Forelimb muscle (tissue), 1 donor: ENCODE results near the gene VWA5A. TPM values are rescaled to one million over a fixed set of nuclear protein-coding genes. Genes with fewer than 3 reads are reported as not detected.

Experiments
- DNase-seq: peaks from one replicate; pipeline ENCODE4 v3.0.0-alpha.2; 2013; ENCODE audit warnings: low read depth
- polyA plus RNA-seq: library from polyadenylated mRNA; unstranded; fragments of 120-200 nt; gene quantifications from one replicate; pipeline ENCODE4 v1.2.1, GENCODE V29; 2013; ENCODE audit not compliant: insufficient read length

The VWA5A gene
- polyA plus RNA-seq, result 114 TPM

GRCh38 chr11:124114942-124115781 lies at the start of gene VWA5A:
Gene VWA5A (plus strand): TSS chr11:124115450. CDS start chr11:124117512, 2,062 bp downstream.
- DNase-seq, result peak; percentile 75

DNA sequence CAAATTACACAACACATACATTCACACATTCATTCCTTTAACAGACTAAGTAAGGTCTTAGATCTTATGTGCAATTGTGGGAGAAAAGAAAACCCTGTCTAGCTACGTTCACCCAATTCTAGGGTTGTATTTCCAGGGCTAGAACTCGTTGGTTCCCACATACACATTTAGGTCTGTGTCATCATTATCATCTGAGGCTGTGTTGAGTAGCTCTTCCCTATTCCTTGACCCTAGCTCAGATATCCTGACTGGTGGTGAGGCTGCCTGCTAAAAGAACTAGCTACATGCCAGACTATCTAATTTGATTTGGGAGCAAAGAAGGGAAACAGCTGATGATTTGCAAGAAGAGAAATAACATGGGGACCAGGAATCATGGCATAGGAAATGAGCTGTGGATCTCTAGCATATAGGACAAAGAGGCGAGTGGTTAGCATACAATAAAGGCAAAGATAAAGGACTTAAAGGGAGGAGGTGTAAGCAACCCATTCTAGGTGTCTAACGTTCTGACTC lies 46.6 kb upstream of the VWA5A start:
- no peak for DNase-seq

DNA sequence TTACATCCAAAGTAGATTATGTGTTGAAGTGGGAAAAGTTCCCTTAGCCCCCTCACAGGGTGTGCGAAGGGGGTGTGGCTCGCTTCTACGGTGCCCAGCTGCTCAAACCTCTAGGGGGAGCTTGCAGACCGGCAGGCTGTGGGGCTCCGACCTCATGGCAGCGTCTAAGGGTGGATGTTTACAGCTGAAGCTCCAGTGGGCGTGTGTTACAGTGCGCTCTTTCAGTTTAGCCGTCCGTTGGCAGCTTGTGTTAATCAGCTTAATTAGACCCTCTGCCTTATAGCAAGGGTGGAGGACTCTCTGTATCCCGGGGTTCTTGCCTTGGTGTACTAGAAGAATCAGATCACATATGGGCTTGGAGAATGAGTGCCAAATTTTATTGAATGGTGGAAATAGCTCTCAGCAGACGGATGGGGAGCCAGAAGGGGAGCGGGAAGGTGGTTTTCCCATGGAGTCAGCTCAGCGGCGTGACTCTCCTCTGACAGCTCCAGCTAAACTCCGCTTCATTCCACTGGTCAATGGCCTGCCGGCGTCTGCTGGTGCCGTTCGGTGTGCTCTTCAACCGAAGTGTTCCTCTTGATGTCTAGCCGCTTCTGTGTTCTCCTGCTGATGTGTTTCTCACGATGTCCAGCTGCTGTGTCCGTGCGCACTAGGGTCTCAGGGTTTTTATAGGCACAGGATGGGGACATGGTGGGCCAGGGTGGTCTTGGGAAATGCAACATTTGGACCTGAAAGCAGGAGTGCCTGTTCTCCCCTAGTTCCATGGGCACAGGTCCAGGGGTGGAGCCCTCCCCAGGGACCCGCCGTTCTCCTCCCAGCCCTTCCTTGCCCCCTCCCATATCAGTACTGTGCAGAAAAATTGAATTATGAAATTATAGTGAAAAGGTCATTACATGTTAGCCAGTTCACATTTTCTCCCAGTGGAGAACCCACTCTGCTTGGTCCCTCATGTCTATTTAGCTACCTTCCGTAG lies 45.5 kb upstream of the VWA5A start:
- no peak for DNase-seq

DNA sequence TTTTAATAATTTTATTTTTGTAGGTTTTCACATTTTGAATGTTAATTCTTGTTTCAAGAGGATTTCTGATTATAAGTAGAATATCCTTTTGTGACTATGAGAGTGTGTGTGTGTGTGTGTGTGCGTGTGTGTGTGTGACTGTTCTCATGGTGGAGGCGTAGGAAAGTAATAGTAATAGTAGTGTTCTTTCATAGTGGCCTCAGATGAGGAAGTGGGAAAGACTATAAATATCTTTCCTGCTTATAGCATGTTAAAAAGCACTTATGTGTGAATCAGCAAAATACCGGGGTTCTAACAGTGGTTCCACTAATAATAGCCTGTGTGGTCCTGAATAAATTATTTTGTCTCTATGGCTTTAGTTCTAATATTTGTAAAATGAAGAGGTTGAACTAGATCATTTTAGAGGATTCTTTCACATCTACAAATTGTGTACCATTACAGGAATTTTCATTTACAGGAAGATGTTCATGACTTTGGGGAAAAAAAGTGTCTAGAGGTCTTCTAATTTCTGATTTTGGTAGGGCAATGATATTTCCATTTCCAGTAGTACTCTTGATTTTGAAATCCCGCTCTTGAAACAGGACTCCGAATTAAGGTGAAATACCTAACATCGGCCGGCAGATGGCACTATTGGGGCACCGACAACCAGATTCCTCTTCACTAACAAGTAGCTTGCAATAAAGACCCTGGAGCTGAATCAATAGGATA lies 44.2 kb upstream of the VWA5A start:
- peak; percentile 26 for DNase-seq

DNA sequence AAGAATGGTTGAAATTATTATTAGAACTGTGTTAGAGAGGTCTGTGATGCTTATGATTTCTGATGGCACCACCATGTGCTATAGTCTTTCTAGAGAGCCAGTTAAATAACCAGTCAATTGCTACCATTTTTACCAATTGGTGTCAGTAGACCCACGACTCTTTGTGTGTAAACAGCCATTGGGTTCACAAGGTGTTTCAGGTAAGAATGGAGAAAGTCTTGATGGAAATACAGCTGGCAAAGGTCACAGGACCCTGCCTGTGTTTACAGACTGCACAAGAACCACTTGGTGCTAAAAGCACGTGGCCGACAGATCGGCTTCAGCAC lies 43.7 kb upstream of the VWA5A start:
- no peak for DNase-seq

GRCh38 chr11:124072147-124072546 lies 43.1 kb upstream of the VWA5A start:
- DNase-seq, result no peak

GRCh38 chr11:124074554-124074953 lies 40.7 kb upstream of the VWA5A start:
- DNase-seq, result no peak

GRCh38 chr11:124075492-124075840 lies 39.8 kb upstream of the VWA5A start:
- DNase-seq, result no peak

GRCh38 chr11:124075841-124076651 lies 39.2 kb upstream of the VWA5A start:
- DNase-seq, result no peak

DNA sequence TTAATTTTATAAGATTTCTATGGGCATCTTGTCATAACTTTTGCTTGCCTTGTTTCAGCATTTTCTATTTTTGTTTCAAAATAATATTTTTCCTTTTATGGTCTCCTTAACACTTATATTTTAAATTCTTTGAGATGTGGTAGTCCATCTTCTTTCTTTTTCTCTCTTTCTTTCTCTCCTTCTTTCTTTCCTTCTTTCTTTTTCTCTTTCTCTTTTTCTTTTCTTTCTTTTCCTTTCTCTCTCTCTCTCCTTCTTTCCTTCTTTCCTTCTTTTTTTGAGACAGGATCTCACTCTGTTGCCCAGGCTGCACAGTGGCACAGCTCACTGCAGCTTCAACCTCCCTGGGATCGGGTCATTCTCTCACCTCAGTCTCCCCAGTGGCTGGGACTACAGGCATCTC lies 38.0 kb upstream of the VWA5A start:
- DNase-seq, result no peak

- no peak for DNase-seq
Observed at GRCh38 chr11:124078591-124078990, 36.7 kb upstream of the VWA5A start.

DNA sequence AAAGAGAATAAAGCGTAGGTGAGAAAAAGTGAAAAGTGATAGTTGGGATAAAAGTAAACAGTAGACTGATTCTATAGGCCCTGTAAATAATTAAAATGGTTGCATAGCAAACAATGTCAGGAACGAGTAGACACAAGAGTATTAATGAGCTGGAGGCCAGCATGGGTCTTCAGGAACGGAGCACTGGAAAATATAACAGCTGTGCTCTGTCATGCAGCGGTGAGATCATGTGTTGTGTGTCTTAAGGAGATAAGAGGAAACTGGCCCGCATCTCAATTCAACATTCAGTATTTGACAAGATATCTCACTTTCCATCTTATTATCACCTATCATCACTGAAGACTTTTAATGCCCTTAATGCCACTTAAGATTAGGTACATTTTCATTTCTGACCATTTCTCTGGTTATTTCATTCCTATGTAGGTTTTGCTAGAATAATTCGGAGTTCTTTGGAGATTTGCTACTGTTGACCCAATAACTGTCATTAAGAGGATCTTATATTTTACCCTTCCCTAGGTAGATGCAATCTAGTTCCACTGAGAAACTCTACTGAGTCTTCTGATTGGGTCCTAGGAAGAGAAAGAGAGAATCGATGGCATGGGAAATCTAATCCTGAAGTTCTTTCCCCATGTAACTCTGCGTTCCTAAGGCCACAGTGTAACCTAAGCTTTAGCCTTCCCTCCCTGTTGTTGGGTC lies 35.5 kb upstream of the VWA5A start:
- DNase-seq, result no peak

- DNase-seq, result no peak
Observed at GRCh38 chr11:124080327-124081001, 34.8 kb upstream of the VWA5A start.

GRCh38 chr11:124081483-124081882 lies 33.8 kb upstream of the VWA5A start:
- no peak for DNase-seq

- DNase-seq, result no peak
Observed at GRCh38 chr11:124082371-124082770, 32.9 kb upstream of the VWA5A start.

GRCh38 chr11:124085583-124085982 lies 29.7 kb upstream of the VWA5A start:
- no peak for DNase-seq

DNA sequence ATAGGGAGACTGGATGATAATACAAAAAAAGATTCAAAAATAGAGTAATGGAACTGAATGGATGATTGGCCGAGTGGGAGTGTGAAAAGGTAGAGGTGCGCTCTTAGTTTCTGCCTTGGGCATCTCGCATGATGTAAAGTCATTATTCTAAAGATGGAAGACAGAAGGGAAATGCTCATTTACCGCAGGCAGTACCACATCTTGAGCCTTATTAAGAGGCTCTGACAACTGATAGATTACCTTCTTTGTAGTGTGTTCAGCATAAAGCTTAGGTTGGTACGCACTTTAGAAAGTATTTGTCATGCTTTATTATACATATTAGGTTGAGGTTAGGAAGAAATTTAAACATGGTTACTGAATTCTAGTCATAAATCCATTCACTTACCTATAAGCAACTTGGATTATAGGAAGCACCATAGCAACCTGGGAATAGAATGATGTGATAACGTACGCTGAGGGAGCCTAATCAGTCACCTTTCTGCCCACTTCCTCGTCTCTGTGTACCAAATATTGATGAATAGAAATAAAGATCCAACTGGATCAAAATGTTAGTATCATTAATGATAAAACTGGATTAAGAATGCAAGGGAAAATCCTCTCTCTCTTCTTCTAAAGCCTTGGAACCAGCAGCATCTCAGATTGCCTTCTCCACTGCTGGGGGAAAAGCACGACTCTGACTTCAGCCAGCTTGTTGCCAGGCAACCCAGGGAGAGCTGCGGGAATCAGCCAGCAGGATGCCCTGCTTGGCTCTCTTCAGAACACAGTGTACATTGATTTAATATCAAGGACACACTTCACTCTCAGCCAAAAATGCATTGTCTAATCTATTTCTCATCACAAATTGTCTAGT lies 29.0 kb upstream of the VWA5A start:
- DNase-seq, result no peak

GRCh38 chr11:124090996-124091395 lies 24.3 kb upstream of the VWA5A start:
- DNase-seq, result no peak

DNA sequence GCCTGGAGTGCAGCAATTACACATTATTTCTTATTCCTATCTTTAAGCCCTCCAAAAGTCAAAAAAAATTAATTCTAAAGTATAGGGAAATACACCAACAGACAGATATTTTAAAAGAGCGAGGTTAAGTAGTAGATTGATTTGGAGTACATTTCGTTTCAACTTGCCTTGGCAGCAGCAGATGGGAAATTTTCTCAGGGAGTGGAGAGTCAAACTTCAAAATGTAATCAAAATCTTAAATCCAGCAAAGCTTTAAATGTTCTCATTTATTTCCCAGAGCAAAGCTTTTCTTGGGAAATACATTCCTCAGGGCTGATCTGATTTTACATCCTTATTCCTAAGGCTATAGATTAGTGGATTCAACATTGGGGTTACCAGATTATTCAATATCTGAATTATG lies 21.9 kb upstream of the VWA5A start:
- DNase-seq, result no peak
